SK-N-SH (cell line): ENCODE results near the gene ARHGAP10.

Experiments used
- EZH2phosphoT487 ChIP-seq: fragments of 200-600 bp; sonication (generic); IDR thresholded peaks from 2 replicates; pipeline ENCODE4 v1.6.1; 2017; ENCODE audit warnings: low read depth, mixed run types, mild to moderate bottlenecking, antibody characterized with exemption, moderate library complexity, borderline replicate concordance
- FOXM1 ChIP-seq: IDR thresholded peaks from 2 replicates; pipeline ENCODE4 v1.4.0; 2012; ENCODE audit warnings: low read depth, mild to moderate bottlenecking
- GABPA ChIP-seq: IDR thresholded peaks from 2 replicates; pipeline ENCODE4 v1.4.0; 2012; ENCODE audit warnings: low read depth, mild to moderate bottlenecking
- MXI1 ChIP-seq: IDR thresholded peaks from 2 replicates; pipeline ENCODE4 v1.6.1; 2012; ENCODE audit warnings: mild to moderate bottlenecking, low read depth, low read length, improper control_type of control experiment
- NFIC ChIP-seq: IDR thresholded peaks from 2 replicates; pipeline ENCODE4 v1.4.0; 2012; ENCODE audit warnings: borderline replicate concordance
- POLR2AphosphoS5 ChIP-seq: IDR thresholded peaks from 2 replicates; pipeline ENCODE4 v1.6.1; 2012; ENCODE audit warnings: low read depth, low read length
- RCOR1 ChIP-seq: fragments of 150-350 bp; IDR thresholded peaks from 2 replicates; pipeline ENCODE4 v1.6.1; 2017; ENCODE audit warnings: antibody characterized with exemption, low read length
- SIN3A ChIP-seq: IDR thresholded peaks from 2 replicates; pipeline ENCODE4 v1.6.1; 2012; ENCODE audit warnings: low read depth, mild to moderate bottlenecking, low read length, moderate library complexity, borderline replicate concordance
- TCF12 ChIP-seq: IDR thresholded peaks from 2 replicates; pipeline ENCODE4 v1.4.0; 2012
- TF ChIP-seq, protein P1 (sequence below): fragments of 200-600 bp; sonication (generic); IDR thresholded peaks from 2 replicates; pipeline ENCODE4 v1.6.1; 2017; ENCODE audit warnings: antibody characterized with exemption, mild to moderate bottlenecking, moderate library complexity
- TF ChIP-seq, protein P2 (sequence below): IDR thresholded peaks from 2 replicates; pipeline ENCODE4 v1.6.1; 2012; ENCODE audit warnings: mild to moderate bottlenecking, low read depth, low read length, moderate library complexity

DNA sequence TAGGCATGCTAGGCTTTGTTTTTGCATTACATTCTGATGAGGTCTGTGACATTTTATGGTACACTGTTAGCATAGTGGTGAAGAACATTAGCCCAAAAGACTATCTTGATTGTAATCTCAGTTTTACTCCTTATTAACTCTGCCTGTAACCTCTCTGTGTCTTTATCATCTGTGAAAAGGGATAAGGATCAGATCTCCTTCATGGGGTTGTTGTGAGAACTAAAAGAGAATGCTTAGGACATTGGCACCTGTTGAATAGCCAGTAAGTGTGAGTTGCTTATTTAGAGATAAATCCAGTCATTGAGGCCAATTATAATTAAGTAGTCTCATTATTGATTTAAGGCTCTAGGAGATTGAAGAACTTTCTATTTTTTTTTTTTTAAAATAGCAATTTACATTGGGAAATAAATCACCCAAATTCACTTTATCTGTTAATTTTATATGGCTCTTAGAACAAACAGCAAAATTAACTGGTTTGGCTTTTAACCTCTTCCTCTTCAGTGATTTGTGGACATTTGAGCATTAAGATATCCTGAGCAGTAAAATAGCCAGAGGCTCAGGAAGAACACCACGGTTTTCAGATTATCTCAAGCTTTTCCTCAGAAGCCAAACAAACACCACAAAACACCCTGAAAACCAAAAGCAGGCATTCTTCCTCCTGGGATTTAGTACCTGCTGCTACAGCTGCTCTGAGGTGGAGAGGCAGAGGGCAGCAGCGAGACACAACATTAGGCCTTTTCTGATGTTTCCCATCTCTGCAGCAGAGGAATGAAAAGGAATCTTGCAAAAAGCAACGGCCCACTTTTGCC lies 192.9 kb downstream of the ARHGAP10 start:
- TF ChIP-seq, protein P1, sequence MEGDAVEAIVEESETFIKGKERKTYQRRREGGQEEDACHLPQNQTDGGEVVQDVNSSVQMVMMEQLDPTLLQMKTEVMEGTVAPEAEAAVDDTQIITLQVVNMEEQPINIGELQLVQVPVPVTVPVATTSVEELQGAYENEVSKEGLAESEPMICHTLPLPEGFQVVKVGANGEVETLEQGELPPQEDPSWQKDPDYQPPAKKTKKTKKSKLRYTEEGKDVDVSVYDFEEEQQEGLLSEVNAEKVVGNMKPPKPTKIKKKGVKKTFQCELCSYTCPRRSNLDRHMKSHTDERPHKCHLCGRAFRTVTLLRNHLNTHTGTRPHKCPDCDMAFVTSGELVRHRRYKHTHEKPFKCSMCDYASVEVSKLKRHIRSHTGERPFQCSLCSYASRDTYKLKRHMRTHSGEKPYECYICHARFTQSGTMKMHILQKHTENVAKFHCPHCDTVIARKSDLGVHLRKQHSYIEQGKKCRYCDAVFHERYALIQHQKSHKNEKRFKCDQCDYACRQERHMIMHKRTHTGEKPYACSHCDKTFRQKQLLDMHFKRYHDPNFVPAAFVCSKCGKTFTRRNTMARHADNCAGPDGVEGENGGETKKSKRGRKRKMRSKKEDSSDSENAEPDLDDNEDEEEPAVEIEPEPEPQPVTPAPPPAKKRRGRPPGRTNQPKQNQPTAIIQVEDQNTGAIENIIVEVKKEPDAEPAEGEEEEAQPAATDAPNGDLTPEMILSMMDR, result peak; percentile 51
- TF ChIP-seq GABPA (no peak), EZH2phosphoT487 (no peak), SIN3A (no peak), TCF12 (no peak), POLR2AphosphoS5 (no peak), MXI1 (no peak), NFIC (no peak), FOXM1 (no peak), RCOR1 (no peak)
- TF ChIP-seq, protein P2, sequence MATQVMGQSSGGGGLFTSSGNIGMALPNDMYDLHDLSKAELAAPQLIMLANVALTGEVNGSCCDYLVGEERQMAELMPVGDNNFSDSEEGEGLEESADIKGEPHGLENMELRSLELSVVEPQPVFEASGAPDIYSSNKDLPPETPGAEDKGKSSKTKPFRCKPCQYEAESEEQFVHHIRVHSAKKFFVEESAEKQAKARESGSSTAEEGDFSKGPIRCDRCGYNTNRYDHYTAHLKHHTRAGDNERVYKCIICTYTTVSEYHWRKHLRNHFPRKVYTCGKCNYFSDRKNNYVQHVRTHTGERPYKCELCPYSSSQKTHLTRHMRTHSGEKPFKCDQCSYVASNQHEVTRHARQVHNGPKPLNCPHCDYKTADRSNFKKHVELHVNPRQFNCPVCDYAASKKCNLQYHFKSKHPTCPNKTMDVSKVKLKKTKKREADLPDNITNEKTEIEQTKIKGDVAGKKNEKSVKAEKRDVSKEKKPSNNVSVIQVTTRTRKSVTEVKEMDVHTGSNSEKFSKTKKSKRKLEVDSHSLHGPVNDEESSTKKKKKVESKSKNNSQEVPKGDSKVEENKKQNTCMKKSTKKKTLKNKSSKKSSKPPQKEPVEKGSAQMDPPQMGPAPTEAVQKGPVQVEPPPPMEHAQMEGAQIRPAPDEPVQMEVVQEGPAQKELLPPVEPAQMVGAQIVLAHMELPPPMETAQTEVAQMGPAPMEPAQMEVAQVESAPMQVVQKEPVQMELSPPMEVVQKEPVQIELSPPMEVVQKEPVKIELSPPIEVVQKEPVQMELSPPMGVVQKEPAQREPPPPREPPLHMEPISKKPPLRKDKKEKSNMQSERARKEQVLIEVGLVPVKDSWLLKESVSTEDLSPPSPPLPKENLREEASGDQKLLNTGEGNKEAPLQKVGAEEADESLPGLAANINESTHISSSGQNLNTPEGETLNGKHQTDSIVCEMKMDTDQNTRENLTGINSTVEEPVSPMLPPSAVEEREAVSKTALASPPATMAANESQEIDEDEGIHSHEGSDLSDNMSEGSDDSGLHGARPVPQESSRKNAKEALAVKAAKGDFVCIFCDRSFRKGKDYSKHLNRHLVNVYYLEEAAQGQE, result no peak
